ENCODE data around the gene L2HGDH.

L2HGDH gene

DNA sequence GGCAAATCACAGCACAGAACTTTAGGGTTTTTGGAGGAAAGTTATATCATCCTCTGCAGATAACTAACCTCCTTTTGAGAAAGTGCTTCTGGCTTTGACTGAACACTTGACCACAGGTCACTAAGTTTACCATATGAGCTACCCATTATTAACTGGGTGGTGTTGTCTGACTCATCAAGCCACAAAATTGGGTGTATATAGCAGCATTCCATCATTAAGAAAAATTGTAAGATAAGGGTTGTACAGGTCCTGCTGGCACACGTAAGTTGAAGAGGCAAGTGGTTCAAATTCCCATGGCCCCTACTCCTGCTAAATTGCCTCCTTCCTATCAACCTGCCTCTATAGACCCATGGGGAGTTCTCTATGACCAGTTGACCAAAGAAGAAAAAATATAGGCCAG lies 39.5 kb downstream of the L2HGDH start:
- DNase-seq, result no peak

- no peak for DNase-seq
These were observed 41.1 kb downstream of the L2HGDH start for GRCh38 chr14:50270932-50271331.

DNA sequence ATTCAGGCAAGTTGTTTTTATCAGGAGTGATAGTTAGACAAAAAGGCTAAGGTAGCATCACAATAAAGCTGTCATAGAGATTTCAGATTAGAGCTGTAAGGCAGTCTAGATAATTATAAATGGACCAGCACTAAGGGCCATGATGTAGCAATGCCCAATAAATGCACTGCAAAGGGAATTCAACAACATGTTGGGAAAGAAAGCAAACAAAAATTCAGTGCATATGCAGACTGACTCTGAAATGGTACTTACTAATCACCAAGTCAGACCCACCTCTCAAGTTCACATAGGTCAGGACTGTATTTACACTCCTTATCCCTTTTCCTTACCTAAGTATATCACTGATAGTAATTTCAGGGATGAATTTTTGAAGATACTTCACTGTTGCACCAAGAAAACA lies 47.0 kb downstream of the L2HGDH start:
- DNase-seq, result no peak

- DNase-seq, result no peak
These were observed 48.7 kb downstream of the L2HGDH start for GRCh38 chr14:50263321-50263720.

GRCh38 chr14:50262865-50263264 lies 49.2 kb downstream of the L2HGDH start:
- no peak for DNase-seq

DNA sequence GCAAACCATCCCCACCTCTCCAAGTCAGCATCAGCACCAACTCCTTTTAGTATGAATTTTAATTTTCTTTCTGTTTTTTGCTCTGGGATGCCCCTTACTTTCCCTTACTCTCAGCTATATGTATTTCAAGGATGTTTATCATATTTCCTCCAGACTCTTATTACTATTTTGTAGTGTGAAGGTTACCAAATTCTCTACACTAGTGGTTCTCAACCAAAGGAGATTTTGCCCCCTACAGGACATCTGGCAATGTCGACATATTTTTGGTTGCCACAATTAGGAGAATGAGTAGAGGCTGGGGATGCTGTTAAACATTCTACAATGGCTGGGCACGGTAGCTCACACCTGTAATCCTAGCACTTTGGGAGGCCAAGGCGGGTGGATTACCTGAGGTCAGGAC lies 51.5 kb downstream of the L2HGDH start:
- DNase-seq, result peak; percentile 14 to 50

GRCh38 chr14:50260072-50260471 lies 52.0 kb downstream of the L2HGDH start:
- no peak for DNase-seq

- no peak for DNase-seq
These were observed 54.3 kb downstream of the L2HGDH start for GRCh38 chr14:50257732-50258131.

DNA sequence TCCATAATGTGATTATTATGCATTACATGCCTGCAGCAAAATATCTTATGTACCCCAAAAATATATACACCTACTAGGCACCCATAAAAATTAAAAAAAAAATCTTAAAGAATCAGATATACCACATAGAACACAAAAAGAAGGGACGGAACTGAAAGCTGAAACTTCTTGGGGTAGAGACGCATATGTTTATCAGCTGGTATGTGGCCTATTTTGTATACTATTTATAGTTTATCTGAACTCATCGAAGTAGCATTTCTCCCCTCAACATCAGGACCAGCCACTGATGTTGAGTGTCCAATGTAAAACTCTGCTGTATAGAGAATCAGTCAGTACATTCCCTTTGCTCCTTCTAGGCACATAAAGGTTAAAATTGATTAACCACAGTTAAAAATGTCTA lies 57.8 kb downstream of the L2HGDH start:
- no peak for DNase-seq

GRCh38 chr14:50249136-50249775 lies 62.8 kb downstream of the L2HGDH start:
- DNase-seq, result no peak

GRCh38 chr14:50247245-50247644 lies 64.8 kb downstream of the L2HGDH start:
- DNase-seq, result no peak

GRCh38 chr14:50242566-50243310 lies 69.3 kb downstream of the L2HGDH start:
- DNase-seq, result no peak

- DNase-seq, result no peak
These were observed 69.9 kb downstream of the L2HGDH start for GRCh38 chr14:50242096-50242495.

GRCh38 chr14:50237427-50237826 lies 74.6 kb downstream of the L2HGDH start:
- no peak for DNase-seq

DNA sequence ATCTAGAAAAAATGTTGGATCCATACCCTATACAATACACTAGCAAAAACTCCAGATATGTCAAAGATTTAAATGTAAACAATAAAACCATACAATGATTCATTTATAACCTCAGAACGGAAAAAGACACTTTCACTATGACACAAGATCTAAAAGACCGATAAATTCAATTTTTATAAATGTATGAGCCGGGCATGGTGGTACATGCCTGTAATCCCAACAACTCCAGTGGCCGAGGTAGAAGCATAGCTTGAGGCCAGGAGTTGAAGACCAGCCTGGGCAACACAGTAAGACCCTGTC lies 78.1 kb downstream of the L2HGDH start:
- peak in 1 of 2 donors; percentile 19 for DNase-seq

- DNase-seq, result no peak
These were observed 78.7 kb downstream of the L2HGDH start for GRCh38 chr14:50233166-50233950.

GRCh38 chr14:50232276-50232642 lies 79.8 kb downstream of the L2HGDH start:
- DNase-seq, result no peak

DNA sequence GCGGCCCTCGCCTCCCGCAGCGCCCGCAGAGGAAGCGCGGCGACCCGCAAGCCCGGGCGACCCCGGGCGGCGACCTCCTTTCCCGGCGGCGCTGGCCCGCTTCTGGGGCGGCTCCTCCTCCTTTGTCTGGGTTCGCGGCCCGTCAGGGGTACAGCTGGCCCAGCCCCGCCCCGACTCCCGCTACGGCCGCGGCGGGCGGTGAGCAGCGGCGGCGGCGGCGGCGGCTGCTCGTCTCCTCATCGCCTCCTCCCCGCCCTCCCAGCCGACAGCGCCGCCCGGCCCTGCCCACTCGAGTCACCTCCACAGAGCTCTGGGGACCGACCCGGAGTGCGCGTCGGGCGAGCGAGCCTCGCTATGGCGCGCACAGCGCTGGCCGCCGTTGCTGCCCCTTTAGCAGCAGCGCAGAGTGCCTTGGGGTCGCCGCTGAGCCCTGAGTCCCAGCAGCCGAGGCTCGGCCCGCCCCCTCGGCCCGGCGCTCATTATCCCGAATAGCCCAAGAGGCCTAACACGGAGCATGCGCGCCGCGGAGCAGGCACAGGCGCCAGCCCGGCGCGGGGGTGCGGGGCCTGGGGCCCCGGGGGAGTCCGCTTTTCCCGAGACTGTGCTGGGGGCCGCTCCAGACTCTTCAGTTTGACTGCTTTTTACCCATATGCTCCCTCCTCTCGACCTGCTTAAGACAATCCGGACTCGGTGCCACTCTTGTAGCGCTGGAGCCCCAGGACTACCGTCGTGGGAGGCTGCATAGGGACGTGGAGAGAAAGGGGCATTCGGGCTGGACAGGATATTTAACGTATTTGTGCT lies 80.4 kb downstream of the L2HGDH start, which contains the start of gene SOS2:
Gene SOS2 (minus strand): TSS at position 104 of the 801 bp plus-strand sequence. CDS start 295 bp downstream, outside the sequence.
- peak; percentile 85 to 86 for DNase-seq

DNA sequence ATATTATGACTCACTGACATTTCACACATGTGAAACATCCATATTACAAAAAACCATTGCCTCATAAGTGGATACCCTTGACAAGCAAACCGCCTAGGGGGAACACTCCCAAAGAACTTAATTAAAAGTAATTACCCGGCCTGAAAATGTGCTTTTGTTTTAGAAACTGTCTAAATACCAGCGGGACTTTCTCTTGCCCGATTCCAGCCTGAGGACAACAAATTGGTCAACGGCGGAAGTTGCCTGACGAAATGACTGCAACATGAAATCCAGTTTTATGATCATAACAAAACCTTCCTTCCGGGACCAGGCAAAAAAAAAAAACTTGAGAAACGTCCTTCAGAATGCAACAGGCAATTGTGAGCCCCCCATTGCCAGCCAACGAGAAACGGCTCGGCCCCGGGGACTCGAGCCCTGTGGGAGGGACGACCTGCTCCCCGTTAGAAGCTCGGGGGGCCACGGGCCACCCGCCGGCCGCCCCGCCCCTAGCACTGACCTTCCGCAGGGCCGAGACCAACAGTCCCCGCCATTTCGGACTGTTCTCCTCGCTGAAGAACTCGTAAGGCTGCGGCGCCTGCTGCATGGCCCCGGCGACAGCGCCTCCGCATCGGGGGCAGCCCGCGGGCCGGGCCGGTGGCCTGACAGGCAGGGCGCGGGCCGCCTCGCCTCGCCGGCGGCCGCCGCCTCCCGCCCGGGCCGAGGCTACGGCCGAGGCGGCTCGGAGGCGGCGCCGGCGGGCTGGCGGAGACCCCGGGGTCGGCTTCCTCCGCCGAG lies 81.1 kb downstream of the L2HGDH start:
- DNase-seq, result peak; percentile 24 to 57

GRCh38 chr14:50230401-50230700 lies 81.7 kb downstream of the L2HGDH start:
- no peak for DNase-seq

DNA sequence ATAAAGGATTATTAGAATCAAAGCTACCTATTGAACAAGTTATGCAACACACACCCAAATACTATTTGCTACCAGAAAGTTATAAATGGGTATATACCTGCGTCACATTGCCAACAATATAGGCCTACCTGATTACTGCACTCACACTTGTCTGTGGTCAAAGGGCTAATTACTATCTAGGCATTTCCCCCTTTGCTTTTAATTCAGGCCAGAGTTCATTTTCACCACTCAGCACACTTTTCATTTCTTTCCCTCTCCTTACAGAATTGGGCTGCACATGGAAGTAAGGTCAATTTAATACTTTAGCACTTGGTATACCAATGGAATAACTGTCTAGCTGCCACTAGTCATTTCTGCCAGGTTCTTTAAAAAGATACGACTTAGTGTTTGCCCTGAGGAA lies 82.3 kb downstream of the L2HGDH start:
- no peak for DNase-seq

GRCh38 chr14:50228313-50228712 lies 83.7 kb downstream of the L2HGDH start:
- no peak for DNase-seq

- DNase-seq, result peak in 1 of 2 donors; percentile 32
These were observed 86.1 kb downstream of the L2HGDH start for GRCh38 chr14:50225974-50226297.

Data from CD4-positive, alpha-beta T cell treated with Interleukin-4 for 1 hour (primary cell).